Upper lobe of left lung (tissue), 4 donors: Measurements from ENCODE around the gene MRPL43.

ENCODE experiments used
- EP300 ChIP-seq, 4 donors: sonication (generic); formaldehyde crosslinking; IDR thresholded peaks; one replicate each; pipeline ENCODE4 v1.5.1; 2017; ENCODE audit warnings: antibody characterized with exemption in 4 of 4, control low read depth in 2 of 4
- POLR2A ChIP-seq, 4 donors: fragments of 450-650 bp; IDR thresholded peaks; one replicate each; pipeline ENCODE4 v1.5.1; 2016 to 2017; ENCODE audit warnings: antibody characterized with exemption in 4 of 4, mild to moderate bottlenecking in 2 of 4
- POLR2AphosphoS5 ChIP-seq, 2 donors: sonication (generic); formaldehyde crosslinking; IDR thresholded peaks; one replicate each; pipeline ENCODE4 v1.5.1; 2017; ENCODE audit warnings: antibody characterized with exemption in 2 of 2
- TF ChIP-seq, protein P1 (sequence below), 6 experiments: fragments of 450-650 bp in 4 of 6; fragments of 200-600 bp in 2 of 6; sonication (generic) in 2 of 6; IDR thresholded peaks; one replicate each; pipeline ENCODE4 v1.5.1; 2016 to 2019; ENCODE audit warnings: antibody characterized with exemption in 6 of 6

DNA sequence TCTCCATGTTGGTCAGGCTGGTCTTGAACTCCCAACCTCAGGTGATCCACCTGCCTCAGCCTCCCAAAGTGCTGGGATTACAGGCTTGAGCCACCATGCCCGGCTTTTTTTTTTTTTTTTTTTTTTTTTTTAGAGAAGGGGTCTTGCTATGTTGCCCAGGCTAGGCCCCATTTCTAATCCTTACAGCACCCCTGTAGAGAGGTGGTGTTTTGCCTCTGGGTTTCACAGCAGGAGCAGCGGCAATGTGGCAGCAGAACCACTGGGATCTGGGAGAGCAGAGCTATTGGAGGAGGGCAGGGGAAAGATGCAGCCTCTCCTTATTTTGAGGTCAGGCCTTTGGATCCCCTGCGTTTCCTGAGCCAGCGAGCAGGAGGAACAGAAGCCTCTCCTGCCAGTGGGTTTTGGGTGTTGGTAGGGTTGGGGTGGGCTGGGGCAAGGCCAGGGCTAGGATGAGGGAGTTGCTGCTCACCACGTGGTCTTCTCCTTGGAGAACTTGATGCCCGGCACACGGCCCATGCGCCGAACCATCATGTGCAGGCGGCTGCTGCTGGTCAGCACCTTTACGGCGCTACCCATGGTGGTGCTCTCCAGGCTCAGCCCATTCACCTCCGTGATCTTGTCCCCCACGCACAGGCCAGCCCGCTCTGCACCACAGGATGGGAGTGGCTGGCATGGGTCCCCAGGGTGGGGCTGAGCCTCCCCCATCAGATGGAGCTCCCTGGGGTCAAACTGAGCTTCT lies 35.8 kb upstream of the MRPL43 start:
- TF ChIP-seq, protein P1, sequence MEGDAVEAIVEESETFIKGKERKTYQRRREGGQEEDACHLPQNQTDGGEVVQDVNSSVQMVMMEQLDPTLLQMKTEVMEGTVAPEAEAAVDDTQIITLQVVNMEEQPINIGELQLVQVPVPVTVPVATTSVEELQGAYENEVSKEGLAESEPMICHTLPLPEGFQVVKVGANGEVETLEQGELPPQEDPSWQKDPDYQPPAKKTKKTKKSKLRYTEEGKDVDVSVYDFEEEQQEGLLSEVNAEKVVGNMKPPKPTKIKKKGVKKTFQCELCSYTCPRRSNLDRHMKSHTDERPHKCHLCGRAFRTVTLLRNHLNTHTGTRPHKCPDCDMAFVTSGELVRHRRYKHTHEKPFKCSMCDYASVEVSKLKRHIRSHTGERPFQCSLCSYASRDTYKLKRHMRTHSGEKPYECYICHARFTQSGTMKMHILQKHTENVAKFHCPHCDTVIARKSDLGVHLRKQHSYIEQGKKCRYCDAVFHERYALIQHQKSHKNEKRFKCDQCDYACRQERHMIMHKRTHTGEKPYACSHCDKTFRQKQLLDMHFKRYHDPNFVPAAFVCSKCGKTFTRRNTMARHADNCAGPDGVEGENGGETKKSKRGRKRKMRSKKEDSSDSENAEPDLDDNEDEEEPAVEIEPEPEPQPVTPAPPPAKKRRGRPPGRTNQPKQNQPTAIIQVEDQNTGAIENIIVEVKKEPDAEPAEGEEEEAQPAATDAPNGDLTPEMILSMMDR (IDR thresholded peaks at IDR 0.05) = no peak
- TF ChIP-seq POLR2A (IDR thresholded peaks at IDR 0.05) (no peak), EP300 (IDR thresholded peaks at IDR 0.05) (no peak), POLR2AphosphoS5 (IDR thresholded peaks at IDR 0.05) (no peak)
